ENCODE data around the gene SMIM17. TPM values are rescaled to one million over a fixed set of nuclear protein-coding genes. Genes with fewer than 3 reads are reported as not detected.

The SMIM17 gene
- total RNA-seq, 6 donors from 2014 or later = 0.29 to 0.30 TPM; not detected in 4

- 68 to 71% methylated on average over 10 of the region's 10 CpGs for WGBS, 2 donors
- no peaks in the 10 kb centered on the region for H3K27me3 ChIP-seq
- no peak overlapping the region for H3K27ac ChIP-seq
- H3K36me3 ChIP-seq = no peaks in the 10 kb centered on the region
- DNase-seq = no peak
- no peak for ATAC-seq (ENCODE audit: low FRiP score in 2 of 2)
- H3K4me3 ChIP-seq = no peak overlapping the region
- TF ChIP-seq CTCF (IDR thresholded peaks at IDR 0.05) (no peak), POLR2AphosphoS5 (IDR thresholded peaks at IDR 0.05) (no peak), POLR2A (IDR thresholded peaks at IDR 0.05) (no peak), EP300 (IDR thresholded peaks at IDR 0.05) (no peak)
- H3K4me1 ChIP-seq = no peaks in the 10 kb centered on the region
- H3K9me3 ChIP-seq = peaks cover 0 to 3% (median 0%) of the 10 kb centered on the region in 4 donors
Measured at GRCh38 chr19:56690670-56691069, 47.7 kb downstream of the SMIM17 start.

GRCh38 chr19:56692206-56692895 lies 49.4 kb downstream of the SMIM17 start:
- TF ChIP-seq POLR2AphosphoS5 (IDR thresholded peaks at IDR 0.05) = no peak
- no peak for TF ChIP-seq POLR2A (IDR thresholded peaks at IDR 0.05)
- TF ChIP-seq CTCF (IDR thresholded peaks at IDR 0.05) = no peak
- TF ChIP-seq EP300 (IDR thresholded peaks at IDR 0.05) = no peak
- DNase-seq = no peak

GRCh38 chr19:56699552-56699951 lies 56.6 kb downstream of the SMIM17 start:
- no peaks in the 10 kb centered on the region for H3K4me1 ChIP-seq
- DNase-seq (no peak), ATAC-seq (ENCODE audit: low FRiP score in 2 of 2) (no peak)
- H3K27ac ChIP-seq = no peak overlapping the region
- TF ChIP-seq POLR2A (IDR thresholded peaks at IDR 0.05) = no peak
- TF ChIP-seq CTCF (IDR thresholded peaks at IDR 0.05) = no peak
- TF ChIP-seq POLR2AphosphoS5 (IDR thresholded peaks at IDR 0.05) = no peak
- TF ChIP-seq EP300 (IDR thresholded peaks at IDR 0.05) = no peak
- H3K4me3 ChIP-seq = no peak overlapping the region
- H3K36me3 ChIP-seq = no peaks in the 10 kb centered on the region
- WGBS, 2 donors = 71 to 82% methylated on average over 3 of the region's 3 CpGs
- H3K9me3 ChIP-seq = peaks cover 0 to 3% (median 0%) of the 10 kb centered on the region in 4 donors
- H3K27me3 ChIP-seq = no peaks in the 10 kb centered on the region

More at GRCh38 chr19:56692206-56692895, 49.4 kb downstream of the SMIM17 start:
- no peak for ATAC-seq (ENCODE audit: low FRiP score in 2 of 2)
- H3K4me3 ChIP-seq = no peak overlapping the region
- H3K27me3 ChIP-seq = no peaks in the 10 kb centered on the region
- peaks cover 0 to 3% (median 0%) of the 10 kb centered on the region in 4 donors for H3K9me3 ChIP-seq
- no peaks in the 10 kb centered on the region for H3K4me1 ChIP-seq
- 68 to 69% methylated on average over 8 of the region's 8 CpGs for WGBS, 2 donors
- no peak overlapping the region for H3K27ac ChIP-seq
- no peaks in the 10 kb centered on the region for H3K36me3 ChIP-seq

GRCh38 chr19:56701895-56702294 lies 58.9 kb downstream of the SMIM17 start:
- TF ChIP-seq POLR2AphosphoS5 (IDR thresholded peaks at IDR 0.05) (no peak), POLR2A (IDR thresholded peaks at IDR 0.05) (no peak), EP300 (IDR thresholded peaks at IDR 0.05) (no peak), CTCF (IDR thresholded peaks at IDR 0.05) (no peak)
- no peak for ATAC-seq (ENCODE audit: low FRiP score in 2 of 2)
- no peaks in the 10 kb centered on the region for H3K4me1 ChIP-seq
- H3K27me3 ChIP-seq = no peaks in the 10 kb centered on the region
- peaks cover 0 to 3% (median 0%) of the 10 kb centered on the region in 4 donors for H3K9me3 ChIP-seq
- no peak for DNase-seq
- H3K27ac ChIP-seq = no peak overlapping the region
- no peaks in the 10 kb centered on the region for H3K36me3 ChIP-seq
- WGBS, 2 donors = 51 to 62% methylated on average over 1 of the region's 1 CpG
- H3K4me3 ChIP-seq = no peak overlapping the region

GRCh38 chr19:56705939-56706338 lies 63.0 kb downstream of the SMIM17 start:
- Histone ChIP-seq H3K9me3 (peaks cover 0 to under 1% (median 0%) of the 10 kb centered on the region in 4 donors), H3K36me3 (no peaks in the 10 kb centered on the region), H3K27me3 (no peaks in the 10 kb centered on the region), H3K27ac (no peak overlapping the region), H3K4me1 (no peaks in the 10 kb centered on the region), H3K4me3 (no peak overlapping the region)
- ATAC-seq (ENCODE audit: low FRiP score in 2 of 2) (no peak), DNase-seq (no peak)
- TF ChIP-seq POLR2AphosphoS5 (IDR thresholded peaks at IDR 0.05) (no peak), POLR2A (IDR thresholded peaks at IDR 0.05) (no peak), EP300 (IDR thresholded peaks at IDR 0.05) (no peak), CTCF (IDR thresholded peaks at IDR 0.05) (no peak)
- 77 to 83% methylated on average over 1 of the region's 1 CpG for WGBS, 2 donors

All from upper lobe of left lung (tissue), 6 donors.